ENCODE results near the gene GPT2. TPM values are rescaled to one million over a fixed set of nuclear protein-coding genes. Genes with fewer than 3 reads are reported as not detected.
A peak's percentile ranks its signal among the peaks of the same experiment; 100 is the strongest.

GPT2 gene
- total and polyA plus RNA-seq, 2 experiments from 2014 or later, result 41.0 to 51.3 TPM

- Histone ChIP-seq H3K36me3 (replicated peaks; ENCODE audit: insufficient read depth, low read depth) (no peaks in the 10 kb centered on the region), H3K27ac (no peak overlapping the region), H4K20me1 (ENCODE audit: insufficient read depth, poor library complexity, severe bottlenecking) (peaks cover 39% of the 10 kb centered on the region), H3K4me3 (no peak overlapping the region), H3K9me2 (replicated peaks; ENCODE audit: insufficient read depth) (no peaks in the 10 kb centered on the region), H3K9me3 (ENCODE audit: low read depth) (no peaks in the 10 kb centered on the region), H3K4me2 (peak overlapping the region; percentile 92), H3K27me3 (no peaks in the 10 kb centered on the region), H2AFZ (no peak overlapping the region), H3K79me2 (peaks cover 74% of the 10 kb centered on the region), H3K4me1 (ENCODE audit: insufficient read depth) (peaks cover 35% of the 10 kb centered on the region)
- TF ChIP-seq EZH2 (IDR thresholded peaks at IDR 0.05; ENCODE audit: borderline replicate concordance), result no peak
- 63% methylated on average over 2 of the region's 2 CpGs for WGBS (ENCODE audit: low lambda C conversion rate, missing lambda C conversion rate)
- peak; percentile 3 for DNase-seq (ENCODE audit: low spot score)
These were observed 3.3 kb downstream of the GPT2 start for GRCh38 chr16:46887524-46887854.

DNA sequence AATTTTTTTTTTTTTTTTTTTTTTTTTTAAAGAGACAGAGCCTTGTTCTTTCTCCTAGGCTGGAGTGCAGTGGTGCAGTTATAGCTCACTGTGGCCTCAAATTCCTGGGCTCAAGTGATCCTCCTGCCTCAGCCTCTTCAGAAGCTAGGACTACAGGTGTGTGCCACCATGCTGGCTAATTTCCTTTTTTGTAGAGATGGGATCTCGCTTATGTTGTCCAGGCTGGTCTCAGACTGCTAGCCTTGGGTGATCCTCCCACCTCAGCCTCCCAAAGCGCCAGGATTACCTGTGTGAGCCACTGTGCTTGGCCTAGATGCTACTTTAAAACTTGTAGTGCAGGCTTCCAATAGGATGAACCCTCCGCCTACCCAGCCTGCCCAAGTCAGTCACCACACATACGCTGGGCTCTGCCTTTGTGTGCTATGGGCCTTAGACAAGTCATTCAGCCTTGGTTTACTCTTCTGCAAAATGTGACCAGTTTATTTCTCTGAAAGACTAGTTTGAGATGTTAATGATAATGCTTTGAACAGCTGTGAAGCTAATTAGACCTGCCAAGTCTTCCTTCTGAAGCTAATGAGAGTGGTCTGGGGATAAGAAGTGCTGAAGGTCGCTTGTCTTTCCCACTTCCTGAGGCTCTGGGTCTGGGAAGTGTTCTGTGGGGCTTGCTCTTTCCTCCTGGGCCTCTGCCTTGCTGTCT lies 5.2 kb downstream of the GPT2 start:
- H3K4me3 ChIP-seq, result no peak overlapping the region
- peaks cover 49% of the 10 kb centered on the region for H4K20me1 ChIP-seq (ENCODE audit: insufficient read depth, poor library complexity, severe bottlenecking)
- H3K27ac ChIP-seq, result no peak overlapping the region

GRCh38 chr16:46889942-46890300 lies 5.8 kb downstream of the GPT2 start:
- H3K4me1 ChIP-seq (ENCODE audit: insufficient read depth), result peaks cover 28% of the 10 kb centered on the region

More for the DNA sequence above, 5.2 kb downstream of the GPT2 start:
- TF ChIP-seq EZH2phosphoT487 (IDR thresholded peaks at IDR 0.05; ENCODE audit: low read depth, severe bottlenecking, unreplicated experiment), result no peak
- TF ChIP-seq, protein P1, sequence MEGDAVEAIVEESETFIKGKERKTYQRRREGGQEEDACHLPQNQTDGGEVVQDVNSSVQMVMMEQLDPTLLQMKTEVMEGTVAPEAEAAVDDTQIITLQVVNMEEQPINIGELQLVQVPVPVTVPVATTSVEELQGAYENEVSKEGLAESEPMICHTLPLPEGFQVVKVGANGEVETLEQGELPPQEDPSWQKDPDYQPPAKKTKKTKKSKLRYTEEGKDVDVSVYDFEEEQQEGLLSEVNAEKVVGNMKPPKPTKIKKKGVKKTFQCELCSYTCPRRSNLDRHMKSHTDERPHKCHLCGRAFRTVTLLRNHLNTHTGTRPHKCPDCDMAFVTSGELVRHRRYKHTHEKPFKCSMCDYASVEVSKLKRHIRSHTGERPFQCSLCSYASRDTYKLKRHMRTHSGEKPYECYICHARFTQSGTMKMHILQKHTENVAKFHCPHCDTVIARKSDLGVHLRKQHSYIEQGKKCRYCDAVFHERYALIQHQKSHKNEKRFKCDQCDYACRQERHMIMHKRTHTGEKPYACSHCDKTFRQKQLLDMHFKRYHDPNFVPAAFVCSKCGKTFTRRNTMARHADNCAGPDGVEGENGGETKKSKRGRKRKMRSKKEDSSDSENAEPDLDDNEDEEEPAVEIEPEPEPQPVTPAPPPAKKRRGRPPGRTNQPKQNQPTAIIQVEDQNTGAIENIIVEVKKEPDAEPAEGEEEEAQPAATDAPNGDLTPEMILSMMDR (IDR thresholded peaks at IDR 0.05; ENCODE audit: poor library complexity), result no peak
- no peak for TF ChIP-seq EZH2 (IDR thresholded peaks at IDR 0.05; ENCODE audit: borderline replicate concordance)
- H3K4me2 ChIP-seq, result peak overlapping the region; percentile 38
- H3K4me1 ChIP-seq (ENCODE audit: insufficient read depth), result peaks cover 27% of the 10 kb centered on the region
- DNase-seq (ENCODE audit: low spot score), result no peak
- H2AFZ ChIP-seq, result no peak overlapping the region
- no peaks in the 10 kb centered on the region for H3K9me3 ChIP-seq (ENCODE audit: low read depth)
- WGBS (ENCODE audit: low lambda C conversion rate, missing lambda C conversion rate), result 83% methylated on average over 5 of the region's 5 CpGs
- H3K9me2 ChIP-seq (replicated peaks; ENCODE audit: insufficient read depth), result no peaks in the 10 kb centered on the region
- H3K27me3 ChIP-seq, result no peaks in the 10 kb centered on the region
- no peaks in the 10 kb centered on the region for H3K36me3 ChIP-seq (replicated peaks; ENCODE audit: insufficient read depth, low read depth)
- H3K79me2 ChIP-seq, result peaks cover 92% of the 10 kb centered on the region

DNA sequence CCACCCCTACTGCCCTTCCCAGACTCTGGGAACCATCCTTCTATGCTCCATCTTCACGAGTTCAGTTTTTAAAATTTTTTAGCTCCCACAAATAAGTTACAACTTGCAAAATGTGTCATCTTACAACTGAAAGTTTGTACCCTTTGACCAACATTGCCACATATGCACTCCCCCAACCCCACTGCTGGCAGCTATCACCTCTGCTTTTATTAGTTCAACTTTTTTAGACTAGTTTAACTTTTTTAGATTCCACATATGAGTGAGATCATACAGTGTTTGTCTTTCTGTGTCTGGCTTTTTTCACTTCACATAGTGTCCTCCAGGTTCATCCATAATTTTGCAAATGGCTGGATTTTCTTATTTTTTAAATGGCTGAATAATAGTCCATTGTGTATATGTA lies 7.7 kb downstream of the GPT2 start:
- Histone ChIP-seq H3K36me3 (replicated peaks; ENCODE audit: insufficient read depth, low read depth) (no peaks in the 10 kb centered on the region), H3K27ac (no peak overlapping the region)

More at GRCh38 chr16:46889942-46890300, 5.8 kb downstream of the GPT2 start:
- peak overlapping the region; percentile 38 for H3K4me2 ChIP-seq
- TF ChIP-seq, protein P1 (IDR thresholded peaks at IDR 0.05; ENCODE audit: poor library complexity), result no peak
- TF ChIP-seq EZH2 (IDR thresholded peaks at IDR 0.05; ENCODE audit: borderline replicate concordance) (no peak), EZH2phosphoT487 (IDR thresholded peaks at IDR 0.05; ENCODE audit: low read depth, severe bottlenecking, unreplicated experiment) (no peak)
- no peaks in the 10 kb centered on the region for H3K36me3 ChIP-seq (replicated peaks; ENCODE audit: insufficient read depth, low read depth)
- H3K79me2 ChIP-seq, result peaks cover 92% of the 10 kb centered on the region
- DNase-seq (ENCODE audit: low spot score), result peak; percentile 3
- H3K27me3 ChIP-seq, result no peaks in the 10 kb centered on the region
- WGBS (ENCODE audit: low lambda C conversion rate, missing lambda C conversion rate), result 87% methylated on average over 5 of the region's 5 CpGs
- H3K27ac ChIP-seq, result peak overlapping the region; percentile 5
- no peak overlapping the region for H3K4me3 ChIP-seq
- peaks cover 49% of the 10 kb centered on the region for H4K20me1 ChIP-seq (ENCODE audit: insufficient read depth, poor library complexity, severe bottlenecking)
- no peaks in the 10 kb centered on the region for H3K9me3 ChIP-seq (ENCODE audit: low read depth)
- H2AFZ ChIP-seq, result no peak overlapping the region
- no peaks in the 10 kb centered on the region for H3K9me2 ChIP-seq (replicated peaks; ENCODE audit: insufficient read depth)

More for the DNA sequence above, 7.7 kb downstream of the GPT2 start:
- TF ChIP-seq, protein P1 (IDR thresholded peaks at IDR 0.05; ENCODE audit: poor library complexity), result no peak
- TF ChIP-seq EZH2 (IDR thresholded peaks at IDR 0.05; ENCODE audit: borderline replicate concordance) (no peak), EZH2phosphoT487 (IDR thresholded peaks at IDR 0.05; ENCODE audit: low read depth, severe bottlenecking, unreplicated experiment) (no peak)
- Histone ChIP-seq H3K4me3 (no peak overlapping the region), H3K9me3 (ENCODE audit: low read depth) (no peaks in the 10 kb centered on the region), H3K4me2 (no peak overlapping the region), H2AFZ (no peak overlapping the region), H3K27me3 (no peaks in the 10 kb centered on the region), H4K20me1 (ENCODE audit: insufficient read depth, poor library complexity, severe bottlenecking) (peaks cover 50% of the 10 kb centered on the region), H3K4me1 (ENCODE audit: insufficient read depth) (peaks cover 21% of the 10 kb centered on the region), H3K9me2 (replicated peaks; ENCODE audit: insufficient read depth) (no peaks in the 10 kb centered on the region), H3K79me2 (peaks cover 95% of the 10 kb centered on the region)
- WGBS (ENCODE audit: low lambda C conversion rate, missing lambda C conversion rate), result 82% methylated on average over 1 of the region's 1 CpG
- DNase-seq (ENCODE audit: low spot score), result no peak

Data from hepatocyte (in vitro differentiated cells).